Neuronal stem cell (in vitro differentiated cells): ENCODE results near the gene ATG14.
"Not testable (repeated sequence)": the region's sequence is repeated elsewhere in the genome, so short reads cannot be mapped to it uniquely, and the experiment has no call there.

Experiments used
- DNase-seq: peaks from one replicate; pipeline ENCODE4 v3.0.0-alpha.2; 2013; ENCODE audit warnings: low spot score
- H2AFZ ChIP-seq: one replicate; pipeline ENCODE4 v1.6.1; 2013; ENCODE audit warnings: mild to moderate bottlenecking, low read length, inconsistent platforms
- H2AK5ac ChIP-seq: 2 replicates; pipeline ENCODE4 v1.6.1; 2013; ENCODE audit warnings: low read depth, mild to moderate bottlenecking, inconsistent platforms, low read length, moderate library complexity, mixed read lengths
- H2BK120ac ChIP-seq: 2 replicates; pipeline ENCODE4 v1.6.1; 2013; ENCODE audit warnings: low read depth, mild to moderate bottlenecking, inconsistent platforms, low read length, moderate library complexity, mixed read lengths
- H2BK12ac ChIP-seq: one replicate; pipeline ENCODE4 v1.6.1; 2013; ENCODE audit warnings: low read length, inconsistent platforms
- H2BK15ac ChIP-seq: 2 replicates; pipeline ENCODE4 v1.6.1; 2013; ENCODE audit warnings: mild to moderate bottlenecking, low read length, inconsistent platforms, mixed read lengths
- H2BK5ac ChIP-seq: one replicate; pipeline ENCODE4 v1.6.1; 2013; ENCODE audit warnings: inconsistent platforms, mild to moderate bottlenecking, low read length, moderate library complexity
- H3K14ac ChIP-seq: one replicate; pipeline ENCODE4 v1.6.1; 2013; ENCODE audit warnings: low read length, inconsistent platforms
- H3K18ac ChIP-seq: 2 replicates; pipeline ENCODE4 v1.6.1; 2013; ENCODE audit warnings: low read length, inconsistent platforms
- H3K23ac ChIP-seq: 2 replicates; pipeline ENCODE4 v1.6.1; 2013; ENCODE audit warnings: low read depth, mild to moderate bottlenecking, mixed read lengths, low read length, inconsistent platforms; ENCODE audit not compliant: poor library complexity
- H3K27ac ChIP-seq: replicated peaks from 3 replicates; pipeline ENCODE4 v1.5.1; 2013; ENCODE audit warnings: low read length, inconsistent platforms
- H3K27me3 ChIP-seq, 3 experiments: 2 replicates each; pipeline ENCODE4 v1.6.1; 2013; ENCODE audit warnings: low read length in 3 of 3, mild to moderate bottlenecking in 2 of 3, inconsistent platforms in 1 of 3, low read depth in 1 of 3, mixed read lengths in 1 of 3, moderate library complexity in 1 of 3; ENCODE audit not compliant: control insufficient read depth in 3 of 3, insufficient read depth in 3 of 3
- H3K36me3 ChIP-seq, 2 donors: replicated peaks in 1 of 2; 2 replicates each; pipeline ENCODE4 v1.6.1; 2013; ENCODE audit warnings: low read length in 2 of 2; ENCODE audit not compliant: control insufficient read depth in 2 of 2, insufficient read depth in 2 of 2
- H3K4ac ChIP-seq: 2 replicates; pipeline ENCODE4 v1.6.1; 2013; ENCODE audit warnings: inconsistent platforms, mild to moderate bottlenecking, low read length, moderate library complexity
- H3K4me1 ChIP-seq, 2 donors: 1 replicate in 1 of 2; 2 replicates in 1 of 2; pipeline ENCODE4 v1.6.1; 2013; ENCODE audit warnings: low read length in 2 of 2, low read depth in 1 of 2; ENCODE audit not compliant: control insufficient read depth in 2 of 2, insufficient read depth in 1 of 2
- H3K4me2 ChIP-seq: one replicate; pipeline ENCODE4 v1.6.1; 2013; ENCODE audit warnings: mild to moderate bottlenecking, low read length, inconsistent platforms; ENCODE audit not compliant: insufficient read depth, poor library complexity, severe bottlenecking
- H3K4me3 ChIP-seq, 2 donors: 2 replicates each; pipeline ENCODE4 v1.5.1; 2013; ENCODE audit warnings: low read length in 2 of 2, mild to moderate bottlenecking in 2 of 2, inconsistent platforms in 1 of 2, moderate library complexity in 1 of 2
- H3K79me1 ChIP-seq: one replicate; pipeline ENCODE4 v1.6.1; 2013; ENCODE audit warnings: low read depth, mild to moderate bottlenecking, inconsistent platforms, low read length, moderate library complexity
- H3K9ac ChIP-seq: one replicate; pipeline ENCODE4 v1.6.1; 2013; ENCODE audit warnings: mild to moderate bottlenecking, low read depth, low read length, inconsistent platforms; ENCODE audit not compliant: poor library complexity
- H3K9me3 ChIP-seq, 2 donors: replicated peaks in 1 of 2; 2 replicates each; pipeline versions ENCODE3 to v1.6.1; 2013; ENCODE audit warnings: low read length in 2 of 2, mild to moderate bottlenecking in 2 of 2, inconsistent platforms in 1 of 2, low read depth in 1 of 2, mixed read lengths in 1 of 2, moderate library complexity in 1 of 2; ENCODE audit not compliant: control insufficient read depth in 2 of 2, insufficient read depth in 1 of 2
- H4K8ac ChIP-seq: one replicate; pipeline ENCODE4 v1.6.1; 2013; ENCODE audit warnings: low read depth, mild to moderate bottlenecking, inconsistent platforms, low read length, moderate library complexity
- H4K91ac ChIP-seq: one replicate; pipeline ENCODE4 v1.6.1; 2013; ENCODE audit warnings: low read length, low read depth, mild to moderate bottlenecking, inconsistent platforms; ENCODE audit not compliant: poor library complexity
- WGBS, 2 donors: extraction: QIAGEN DNeasy Blood & Tissue Kit; methylation state at CpG; one replicate each; pipeline ENCODE4 v1.1.7; 2013; ENCODE audit warnings: missing lambda C conversion rate in 2 of 2, mixed read lengths in 1 of 2; ENCODE audit not compliant: insufficient read length in 2 of 2, insufficient replicate concordance in 1 of 2; ENCODE audit errors: extremely low coverage in 2 of 2; 5-methylcytosine and 5-hydroxymethylcytosine counted together

ATG14 gene

GRCh38 chr14:55386037-55386808 lies 25.4 kb downstream of the ATG14 start:
- Histone ChIP-seq H4K91ac (no peak overlapping the region), H3K27me3 (no peaks in the 10 kb centered on the region), H3K27ac (no peak overlapping the region), H3K18ac (no peak overlapping the region), H2BK15ac (no peak overlapping the region), H3K36me3 (peaks cover 10 to 67% of the 10 kb centered on the region in 2 donors), H3K14ac (no peak overlapping the region), H3K4me3 (no peak overlapping the region), H3K79me1 (no peaks in the 10 kb centered on the region), H3K23ac (no peak overlapping the region), H3K4me2 (no peak overlapping the region), H2BK5ac (no peak overlapping the region), H2AK5ac (no peak overlapping the region), H3K9ac (no peak overlapping the region), H2BK120ac (no peak overlapping the region), H4K8ac (no peak overlapping the region), H3K4me1 (no peaks in the 10 kb centered on the region), H2BK12ac (no peak overlapping the region), H2AFZ (no peak overlapping the region), H3K9me3 (no peaks in the 10 kb centered on the region), H3K4ac (no peak overlapping the region)
- DNase-seq = no peak
- no CpG with 5 or more reads among the region's 6 CpGs for WGBS, 2 donors

DNA sequence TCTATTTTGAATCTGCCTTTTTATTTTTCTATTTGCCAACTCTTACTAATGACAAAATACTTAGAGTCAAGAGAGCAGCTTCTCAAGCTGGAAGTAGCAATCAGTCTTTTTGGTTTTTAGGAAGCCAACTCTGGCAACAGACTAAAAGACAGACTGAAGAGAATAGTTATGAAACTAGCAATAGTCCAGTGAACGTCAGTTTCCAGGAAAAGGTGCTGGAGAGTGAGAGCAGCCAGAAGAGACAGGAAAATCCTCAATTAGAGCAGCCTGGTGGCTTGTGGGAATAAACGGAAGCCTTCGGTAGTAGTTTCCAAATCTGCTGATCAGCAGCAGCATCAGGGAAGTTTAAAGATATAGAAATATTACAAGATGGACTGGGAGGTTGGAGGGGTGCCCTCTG lies 27.1 kb downstream of the ATG14 start:
- Histone ChIP-seq H4K91ac (no peak overlapping the region), H4K8ac (no peak overlapping the region), H2AFZ (no peak overlapping the region), H2BK15ac (no peak overlapping the region), H2AK5ac (no peak overlapping the region), H3K27me3 (no peaks in the 10 kb centered on the region), H3K27ac (no peak overlapping the region), H3K4ac (no peak overlapping the region), H3K9ac (no peak overlapping the region), H2BK120ac (no peak overlapping the region), H3K4me1 (no peaks in the 10 kb centered on the region), H3K36me3 (peaks cover 15 to 74% of the 10 kb centered on the region in 2 donors), H3K4me3 (no peak overlapping the region), H3K79me1 (no peaks in the 10 kb centered on the region), H2BK12ac (no peak overlapping the region), H3K9me3 (no peaks in the 10 kb centered on the region), H3K18ac (no peak overlapping the region), H3K23ac (no peak overlapping the region), H3K14ac (no peak overlapping the region), H3K4me2 (no peak overlapping the region), H2BK5ac (no peak overlapping the region)
- WGBS, 2 donors = no CpG with 5 or more reads among the region's 3 CpGs
- DNase-seq = no peak

GRCh38 chr14:55383541-55384140 lies 28.0 kb downstream of the ATG14 start:
- Histone ChIP-seq H3K36me3 (peaks cover 15 to 76% of the 10 kb centered on the region in 2 donors), H4K8ac (no peak overlapping the region), H3K23ac (no peak overlapping the region), H2AK5ac (no peak overlapping the region), H2BK120ac (no peak overlapping the region), H3K27ac (no peak overlapping the region), H3K9me3 (no peaks in the 10 kb centered on the region), H3K27me3 (no peaks in the 10 kb centered on the region), H2BK15ac (no peak overlapping the region), H2BK12ac (no peak overlapping the region), H2AFZ (no peak overlapping the region), H4K91ac (no peak overlapping the region), H3K4me1 (no peaks in the 10 kb centered on the region), H3K4me3 (no peak overlapping the region), H2BK5ac (no peak overlapping the region), H3K18ac (no peak overlapping the region), H3K4ac (no peak overlapping the region), H3K9ac (no peak overlapping the region), H3K14ac (no peak overlapping the region), H3K79me1 (no peaks in the 10 kb centered on the region), H3K4me2 (no peak overlapping the region)
- no CpG with 5 or more reads among the region's 5 CpGs for WGBS, 2 donors
- DNase-seq = no peak

DNA sequence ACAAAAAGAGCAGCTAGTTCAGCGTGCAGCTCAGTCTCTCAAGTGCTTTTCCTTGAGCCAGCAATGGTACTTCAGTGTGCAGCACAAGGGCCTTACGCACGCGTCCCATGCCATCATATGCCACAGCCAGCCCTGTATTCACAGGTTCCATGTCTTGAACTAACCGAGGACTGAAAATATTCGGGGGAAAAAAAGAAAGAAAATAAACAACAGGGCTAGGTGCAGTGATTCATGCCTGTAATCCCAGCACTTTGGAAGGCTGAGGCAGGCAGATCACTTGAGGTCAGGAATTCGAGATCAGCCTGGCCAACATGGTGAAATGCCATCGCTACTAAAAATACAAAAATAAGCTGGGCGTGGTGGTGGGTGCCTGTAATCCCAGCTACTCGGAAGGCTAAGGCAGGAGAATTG lies 28.6 kb downstream of the ATG14 start:
- not testable (repeated sequence) for H3K79me1 ChIP-seq, H2AFZ ChIP-seq, H3K9me3 ChIP-seq, H2AK5ac ChIP-seq, H3K27me3 ChIP-seq, H3K23ac ChIP-seq, H3K4me1 ChIP-seq, H3K4ac ChIP-seq, H3K14ac ChIP-seq, DNase-seq, H3K27ac ChIP-seq, H2BK12ac ChIP-seq, H4K8ac ChIP-seq, H4K91ac ChIP-seq, H2BK5ac ChIP-seq, H3K4me3 ChIP-seq, H3K9ac ChIP-seq, H3K18ac ChIP-seq, H2BK15ac ChIP-seq, H3K4me2 ChIP-seq, H2BK120ac ChIP-seq
- no CpG with 5 or more reads among the region's 10 CpGs for WGBS, 2 donors
- H3K36me3 ChIP-seq = peaks cover 18 to 77% of the 10 kb centered on the region in 2 donors
